ENCODE measurements around the gene KCNK13.

- TF ChIP-seq ZC3H10 (CRISPR knock-in tag; IDR thresholded peaks at IDR 0.05) (no peak), OSR1 (CRISPR knock-in tag; IDR thresholded peaks at IDR 0.05) (no peak), ISL1 (CRISPR knock-in tag; IDR thresholded peaks at IDR 0.05) (no peak), PATZ1 (CRISPR knock-in tag; IDR thresholded peaks at IDR 0.05; ENCODE audit: borderline replicate concordance) (no peak), CREB5 (CRISPR knock-in tag; IDR thresholded peaks at IDR 0.05; ENCODE audit: low read depth) (no peak), ZFP30 (CRISPR knock-in tag; IDR thresholded peaks at IDR 0.05) (no peak), RARB (CRISPR knock-in tag; IDR thresholded peaks at IDR 0.05) (no peak)
Measured at GRCh38 chr14:90058876-90059458, 2.8 kb upstream of the KCNK13 start.
